Measurements from ENCODE around the gene CLSTN2. TPM values are rescaled to one million over a fixed set of nuclear protein-coding genes. Genes with fewer than 3 reads are reported as not detected.

CLSTN2 gene
- total RNA-seq, 1 experiment from 2014 or later, result 0.68 TPM

- no peaks in the 10 kb centered on the region for H4K20me1 ChIP-seq (ENCODE audit: control insufficient read depth, insufficient read depth, insufficient read length)
- no peak overlapping the region for H3K4me3 Mint-ChIP-seq
- no peak overlapping the region for H2BK120ac ChIP-seq (ENCODE audit: low read depth, low read length, poor library complexity, severe bottlenecking)
- H3K18ac ChIP-seq (ENCODE audit: insufficient read length, low read depth, low read length), result no peak overlapping the region
- no peak overlapping the region for H4K5ac ChIP-seq (ENCODE audit: insufficient read length, low read depth, low read length)
- no peak overlapping the region for H2BK5ac ChIP-seq (ENCODE audit: insufficient read length, low read length)
- no peak overlapping the region for H3T11ph ChIP-seq (ENCODE audit: low read length)
- TF ChIP-seq CTCF (conservative IDR thresholded peaks at IDR 0.05), result no peak
- H3K79me1 ChIP-seq (ENCODE audit: insufficient read depth, low read depth, low read length, poor library complexity, severe bottlenecking), result no peaks in the 10 kb centered on the region
- H3K56ac ChIP-seq (ENCODE audit: insufficient read length, low read depth, low read length), result no peak overlapping the region
- H3K36me3 Mint-ChIP-seq (ENCODE audit: insufficient read depth in 1 of 3, low read depth in 3 of 3), result peaks cover 0 to 5% (median 2%) of the 10 kb centered on the region in 3 experiments; a peak in 3 of 7 replicates
- whole genome bisulfite sequencing (ENCODE audit: extremely low coverage, insufficient read length, low lambda C conversion rate), result no CpG with 5 or more reads among the region's 1 CpG
- H3K23me2 ChIP-seq (ENCODE audit: insufficient read length, low read depth, low read length, poor library complexity, severe bottlenecking), result no peaks in the 10 kb centered on the region
- H3K27ac ChIP-seq (ENCODE audit: insufficient read length, low read depth, low read length), result no peak overlapping the region
- no peaks in the 10 kb centered on the region for H3K27me3 ChIP-seq (ENCODE audit: insufficient read depth, low read length)
- H4K8ac ChIP-seq (replicated peaks; ENCODE audit: insufficient read length, low read depth, low read length), result no peak overlapping the region
- H3K14ac ChIP-seq (ENCODE audit: insufficient read depth, low read length), result no peak overlapping the region
- no peaks in the 10 kb centered on the region for H3K9me3 ChIP-seq (ENCODE audit: control insufficient read depth, low read depth, low read length)
- no peak overlapping the region for H3K9ac ChIP-seq (ENCODE audit: extremely low read depth, insufficient read length, low read length)
- no peaks in the 10 kb centered on the region for H3K79me2 ChIP-seq (ENCODE audit: insufficient read depth, low read length)
- H3K27me3 Mint-ChIP-seq (ENCODE audit: low read depth), result peaks cover 2% of the 10 kb centered on the region; the same call in 1 of the 2 replicates
- peaks cover 12% of the 10 kb centered on the region for H3K4me1 ChIP-seq (ENCODE audit: insufficient read depth, low read length)
- H4K91ac ChIP-seq (ENCODE audit: insufficient read length, low read depth, low read length), result no peak overlapping the region
- H2BK20ac ChIP-seq (ENCODE audit: low read depth, low read length, poor library complexity, severe bottlenecking), result no peak overlapping the region
- no peak overlapping the region for H2AFZ ChIP-seq (ENCODE audit: low read length)
- H3K4me2 ChIP-seq (ENCODE audit: insufficient read depth, insufficient read length, low read length), result no peak overlapping the region
- no peak overlapping the region for H2BK12ac ChIP-seq (ENCODE audit: insufficient read length, low read depth, low read length)
- no peak overlapping the region for H2BK15ac ChIP-seq (ENCODE audit: low read depth, low read length)
- H3K4ac ChIP-seq (ENCODE audit: low read depth, low read length), result no peak overlapping the region
- peaks cover 35 to 48% of the 10 kb centered on the region in 2 experiments for H3K4me1 Mint-ChIP-seq
- no peak overlapping the region for H3K23ac ChIP-seq (ENCODE audit: insufficient read length, low read depth, low read length)
- no peak for DNase-seq
- no peak overlapping the region for H2AK5ac ChIP-seq (ENCODE audit: insufficient read length, low read length)
- no peaks in the 10 kb centered on the region for H3K9me3 Mint-ChIP-seq
- no peak overlapping the region for H3K27ac Mint-ChIP-seq
Observed at GRCh38 chr3:140298043-140298442, 363.1 kb downstream of the CLSTN2 start.

Data from H9 (cell line).